Activated naive CD4-positive, alpha-beta T cell treated with Interleukin-2 at 50 U/mL for 16 hours (primary cell): Measurements from ENCODE around the gene SLC5A11.
"Not testable (repeated sequence)": the region's sequence is repeated elsewhere in the genome, so short reads cannot be mapped to it uniquely, and the experiment has no call there.

ENCODE experiments used
- DNase-seq: peaks from one replicate; pipeline ENCODE4 v3.0.0-alpha.2; 2020

Gene SLC5A11

DNA sequence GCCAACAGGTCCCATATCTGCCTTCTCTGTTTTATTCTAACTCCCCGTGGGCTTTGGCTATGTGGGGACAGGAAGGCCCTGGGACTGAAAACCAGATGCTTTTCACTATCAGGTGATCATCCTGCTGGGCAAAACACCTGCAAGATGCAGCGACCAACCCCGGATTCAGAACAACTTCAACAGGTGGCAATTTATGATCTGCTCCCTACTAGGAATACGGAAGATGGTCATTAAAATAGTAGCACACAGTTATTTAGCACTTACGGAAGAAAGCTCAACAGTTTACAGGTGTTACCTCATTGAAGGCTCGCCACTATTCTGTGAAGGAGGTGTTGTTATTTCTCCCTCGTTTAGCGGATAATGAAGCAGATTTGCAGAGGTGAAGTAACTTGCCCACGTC, 7.8 kb upstream of the SLC5A11 start:
- no peak for DNase-seq

DNA sequence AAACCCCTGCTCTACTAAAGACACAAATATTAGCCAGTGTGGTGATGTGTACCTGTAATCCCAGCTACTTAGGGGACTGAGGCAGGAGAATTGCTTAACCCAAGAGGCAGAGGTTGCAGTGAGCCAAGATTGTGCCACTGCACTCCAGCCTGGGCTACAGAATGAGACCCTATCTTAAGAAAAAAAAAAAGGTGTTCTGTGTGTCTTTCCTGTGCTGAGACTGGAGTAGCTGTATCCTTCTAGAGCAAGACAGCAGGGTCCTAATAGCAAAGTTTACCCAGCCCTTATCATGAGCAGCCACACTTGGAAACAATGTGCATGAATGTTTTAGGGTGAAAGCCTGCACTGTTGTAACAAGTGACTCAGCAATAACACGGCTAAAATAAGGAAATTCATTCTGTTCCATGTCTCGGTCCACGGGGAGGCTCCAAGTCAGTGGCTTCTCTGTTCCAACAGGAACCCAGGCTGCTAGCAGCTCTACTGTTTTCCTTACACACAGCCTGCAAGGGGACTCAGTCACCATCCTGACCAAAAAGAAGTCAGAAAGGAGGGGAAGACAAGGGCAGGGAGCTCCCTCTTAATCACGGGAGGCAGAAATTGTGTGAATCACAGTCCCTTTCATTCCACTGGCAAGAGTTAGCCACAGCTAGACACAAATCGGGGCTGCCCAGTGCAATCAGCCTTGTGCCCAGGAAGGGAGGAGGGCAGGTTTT, 7.1 kb upstream of the SLC5A11 start:
- DNase-seq = no peak

DNA sequence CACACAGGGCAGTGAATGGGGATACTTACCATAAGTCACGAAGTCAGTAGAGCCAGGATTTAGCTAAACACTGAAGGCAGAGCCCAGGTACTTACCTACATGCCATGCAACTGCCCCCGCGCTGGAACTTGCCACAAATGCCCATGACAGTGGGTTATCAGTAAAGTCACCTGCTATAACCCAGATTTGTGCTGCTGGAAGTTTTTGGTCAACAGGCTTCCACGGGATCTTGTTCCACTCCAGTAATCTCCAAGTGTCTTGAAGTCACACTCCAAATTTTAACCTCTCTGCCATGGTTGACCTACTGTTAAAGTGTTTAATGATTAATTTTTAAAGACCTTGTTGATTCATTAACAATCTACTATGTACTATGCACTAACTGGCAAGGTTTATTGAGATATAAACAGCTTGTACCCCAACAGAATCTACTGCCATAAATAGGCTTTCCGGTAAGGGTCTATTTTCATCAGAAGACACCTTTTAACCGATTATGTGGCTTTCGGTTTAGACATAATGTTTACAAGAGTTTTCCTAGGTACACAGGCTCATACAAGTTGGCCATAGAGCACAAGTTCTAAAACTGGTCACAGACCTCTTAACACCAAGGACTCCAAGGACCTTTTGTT, 6.3 kb upstream of the SLC5A11 start:
- no peak for DNase-seq

DNA sequence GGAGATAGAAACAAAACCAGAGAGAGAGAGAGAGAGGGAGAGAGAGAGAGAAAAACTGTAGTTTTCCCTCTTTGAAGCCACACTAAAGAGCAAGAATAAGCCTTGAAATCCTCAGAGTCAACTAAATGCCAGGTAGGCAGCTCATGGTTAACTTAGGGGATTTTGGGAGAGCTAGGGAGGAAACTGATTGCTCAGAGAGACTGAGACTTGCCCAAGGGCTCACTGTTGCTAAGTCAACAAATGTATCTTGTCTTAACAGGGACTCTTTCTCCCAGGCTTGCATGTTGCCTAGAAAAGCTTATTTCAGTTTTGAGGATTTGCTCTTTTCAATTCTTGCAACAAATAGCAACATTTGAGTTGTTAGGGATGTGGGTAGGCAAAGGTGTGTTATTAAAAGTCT, 4.5 kb upstream of the SLC5A11 start:
- no peak for DNase-seq

DNA sequence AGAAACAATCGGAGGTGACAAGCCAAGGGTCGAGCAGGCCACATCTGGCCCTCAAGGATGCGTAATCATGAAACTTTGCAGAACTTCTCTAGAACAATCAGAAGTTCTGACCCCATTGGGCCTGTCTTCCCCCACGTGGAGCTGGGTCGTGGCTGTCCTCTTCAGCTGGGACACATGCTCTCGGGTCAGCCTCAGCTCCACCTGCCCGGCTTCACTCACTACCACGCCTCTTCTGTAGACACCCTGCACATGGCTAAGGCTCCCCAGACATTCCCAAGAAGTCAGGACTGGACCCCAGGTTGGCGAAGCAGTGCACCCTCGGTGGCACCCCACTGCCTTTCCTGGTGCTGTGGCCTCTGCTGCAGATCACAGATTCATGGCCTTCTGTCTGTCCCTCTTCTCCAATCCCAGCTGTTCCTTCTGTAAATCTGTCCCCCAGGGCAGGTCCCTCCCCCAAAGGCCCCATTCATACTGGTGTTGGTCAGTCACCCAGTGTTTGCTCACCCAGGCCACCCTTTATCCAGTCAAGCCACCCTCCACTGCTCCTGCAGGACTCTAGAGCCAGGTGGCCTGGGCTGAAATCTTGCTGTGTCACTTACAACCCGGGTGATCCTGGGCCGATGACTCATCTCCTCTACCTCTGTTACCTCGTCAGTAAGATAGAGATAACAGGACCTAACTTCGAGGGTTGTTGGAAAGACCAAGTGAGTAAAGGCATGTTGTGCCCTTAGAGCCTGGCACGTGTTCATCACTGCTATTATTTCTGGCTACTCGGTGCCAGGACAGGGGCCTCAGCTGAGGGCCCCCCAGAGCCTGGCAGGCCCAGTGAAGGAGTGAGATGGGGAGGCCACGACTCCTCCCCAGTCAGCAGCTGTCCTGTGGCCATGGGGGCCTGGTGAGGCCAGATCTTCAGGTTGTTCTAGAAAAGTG, 1.4 kb upstream of the SLC5A11 start:
- DNase-seq = no peak

DNA sequence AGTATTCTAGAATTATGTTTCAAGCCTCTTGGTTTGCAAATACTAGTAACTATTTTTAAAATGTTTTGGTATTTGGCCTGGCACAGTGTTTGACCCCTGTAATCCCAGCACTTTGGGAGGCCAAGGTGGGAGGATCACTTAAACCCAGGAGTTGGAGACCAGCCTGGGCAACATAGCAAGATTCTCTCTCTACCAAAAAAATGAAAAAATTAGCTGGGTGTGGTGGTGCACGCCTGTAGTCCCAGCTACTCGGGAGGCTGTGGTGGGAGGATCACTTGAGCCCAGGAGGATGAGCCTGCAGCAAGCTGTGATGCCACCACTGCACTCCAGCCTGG, 765 bp upstream of the SLC5A11 start:
- not testable (repeated sequence) for DNase-seq

DNA sequence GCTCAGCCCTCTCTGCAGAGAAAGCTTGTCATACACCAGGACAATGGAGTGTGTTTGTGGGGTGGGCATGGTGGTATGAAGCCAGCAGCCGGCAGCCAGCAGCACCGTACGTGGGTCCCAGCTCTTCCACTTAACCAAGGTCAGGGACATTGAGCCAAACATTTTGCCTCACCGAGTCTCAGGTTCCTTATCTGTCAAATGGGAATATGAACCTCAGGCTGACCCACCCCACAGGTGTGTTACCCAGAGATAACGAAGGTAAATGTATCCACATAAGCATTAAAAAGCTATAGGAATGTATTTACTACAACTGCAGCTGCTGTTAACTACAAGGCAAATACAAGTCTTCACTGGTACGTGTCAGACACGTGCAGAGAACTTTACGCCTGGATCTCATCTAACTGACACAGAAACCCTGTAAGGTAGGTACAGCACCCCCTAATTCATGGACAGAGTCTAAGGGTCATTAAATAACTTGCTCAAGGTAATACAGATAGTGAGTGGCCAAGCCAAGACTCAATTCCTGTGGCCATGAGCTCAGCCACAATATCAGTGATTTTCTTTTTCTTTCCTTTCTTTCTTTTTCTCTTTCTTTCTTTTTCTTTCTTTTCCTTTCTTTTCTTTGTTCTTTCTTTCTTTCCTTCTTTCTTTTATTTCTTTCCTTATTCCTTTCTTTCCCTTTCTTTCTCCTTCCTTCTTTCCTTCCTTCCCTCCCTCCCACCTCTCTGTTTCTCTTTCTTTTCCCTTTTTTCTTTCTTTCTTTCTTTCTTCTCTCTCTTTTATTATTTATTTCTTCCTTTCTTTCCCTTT, 990 bp downstream of the SLC5A11 start:
- DNase-seq = no peak

DNA sequence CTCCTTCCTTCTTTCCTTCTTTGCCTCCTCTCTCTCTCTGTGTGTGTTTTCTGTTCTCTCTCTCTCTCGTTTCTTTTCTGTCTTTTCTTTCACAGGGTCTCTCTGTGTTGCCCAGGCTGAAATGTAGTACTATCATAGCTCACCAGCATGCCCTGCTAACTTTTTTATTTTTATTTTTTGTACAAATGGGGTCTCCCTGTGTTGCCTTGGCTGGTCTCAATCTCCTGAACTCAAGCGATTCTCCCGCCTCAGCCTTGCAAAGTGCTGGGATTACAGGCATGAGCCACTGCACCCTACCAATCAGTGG, 1.5 kb downstream of the SLC5A11 start:
- no peak for DNase-seq

DNA sequence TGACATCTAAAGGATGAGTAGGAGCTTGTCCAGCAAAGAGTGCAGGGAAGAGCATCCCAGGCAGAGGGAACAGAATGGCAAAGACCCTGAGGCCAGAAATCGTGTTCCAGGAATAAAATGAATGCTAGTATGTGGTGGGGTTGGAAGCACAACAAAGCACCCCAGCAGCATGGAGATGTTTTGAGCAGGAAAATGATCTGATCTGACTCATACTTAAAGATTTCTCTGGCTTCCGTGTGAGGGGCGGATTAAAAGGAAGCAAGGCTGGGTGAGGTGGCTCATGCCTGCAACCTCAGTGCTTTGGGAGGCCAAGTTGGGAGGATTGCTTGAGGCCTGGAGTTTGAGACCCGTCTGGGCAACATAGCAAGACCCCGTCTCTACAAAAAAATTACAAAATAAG, 2.3 kb downstream of the SLC5A11 start:
- no peak for DNase-seq

DNA sequence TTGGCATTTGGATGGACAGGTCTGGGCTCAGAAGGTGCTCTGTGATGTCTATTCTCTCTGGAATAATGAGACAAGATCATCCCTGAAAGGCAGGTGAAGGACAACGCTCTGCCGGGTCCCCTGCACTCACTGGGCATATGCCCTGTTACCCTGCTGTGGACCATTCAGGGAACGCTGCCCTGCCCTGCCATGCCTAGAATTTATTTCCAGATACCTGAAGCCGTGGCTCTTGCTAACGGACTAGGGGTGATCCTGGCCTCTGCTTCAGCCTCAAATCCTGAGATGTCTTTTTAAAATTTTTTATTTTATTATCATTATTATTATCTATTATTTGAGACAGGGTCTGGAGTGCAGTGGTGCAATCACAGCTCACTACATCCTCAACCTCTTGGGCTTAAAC, 3.9 kb downstream of the SLC5A11 start:
- no peak for DNase-seq

DNA sequence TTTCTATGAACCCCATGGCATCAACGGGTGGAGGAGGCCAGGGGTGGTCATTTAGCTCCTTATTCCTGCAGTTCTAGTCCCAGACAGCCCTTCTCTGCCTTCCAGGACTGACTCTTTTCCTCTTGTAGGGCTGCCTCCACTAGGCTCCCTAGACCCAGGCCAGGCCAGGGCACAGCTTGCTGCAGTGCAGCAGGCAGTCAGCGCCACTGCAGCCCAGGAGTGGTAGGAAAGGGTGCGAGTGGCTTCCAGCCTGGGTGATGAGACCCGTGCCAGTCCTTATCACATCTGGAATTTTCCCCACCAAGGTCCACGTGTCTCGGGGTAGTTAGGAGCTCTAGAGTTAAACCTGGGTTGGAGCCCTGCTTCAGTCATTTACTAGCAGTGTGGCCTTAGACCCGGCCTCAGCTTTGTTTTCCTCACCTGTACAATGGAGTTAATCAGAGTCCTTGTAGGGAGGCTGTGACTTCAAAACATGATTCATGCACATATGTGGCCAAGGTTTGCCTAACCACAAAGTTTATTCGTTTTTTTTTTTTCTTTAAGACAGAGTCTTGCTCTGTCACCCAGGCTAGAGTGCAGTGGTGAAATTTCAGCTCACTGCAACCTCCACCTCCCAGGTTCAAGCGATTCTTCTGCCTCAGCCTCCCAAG, 4.7 kb downstream of the SLC5A11 start:
- DNase-seq = no peak

DNA sequence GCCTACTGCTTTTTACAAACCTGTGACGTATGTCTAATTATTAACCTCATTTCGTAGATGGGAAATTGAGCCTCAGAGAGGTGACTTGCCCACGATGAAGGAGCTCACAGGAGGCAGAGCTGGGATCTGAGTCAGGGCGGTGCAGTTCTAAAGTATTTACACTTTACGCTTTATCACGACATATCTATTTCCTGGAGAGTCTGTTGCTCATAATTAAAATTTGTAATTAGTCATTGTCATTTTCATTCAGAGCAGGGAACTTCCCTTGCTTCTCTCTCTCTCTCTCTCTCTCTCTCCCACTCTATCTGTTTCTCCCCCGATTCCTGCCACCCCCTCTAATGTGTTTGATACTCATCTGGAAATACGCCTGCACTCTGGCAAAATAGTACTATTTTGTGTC, 5.9 kb downstream of the SLC5A11 start:
- DNase-seq = peak; percentile 23

DNA sequence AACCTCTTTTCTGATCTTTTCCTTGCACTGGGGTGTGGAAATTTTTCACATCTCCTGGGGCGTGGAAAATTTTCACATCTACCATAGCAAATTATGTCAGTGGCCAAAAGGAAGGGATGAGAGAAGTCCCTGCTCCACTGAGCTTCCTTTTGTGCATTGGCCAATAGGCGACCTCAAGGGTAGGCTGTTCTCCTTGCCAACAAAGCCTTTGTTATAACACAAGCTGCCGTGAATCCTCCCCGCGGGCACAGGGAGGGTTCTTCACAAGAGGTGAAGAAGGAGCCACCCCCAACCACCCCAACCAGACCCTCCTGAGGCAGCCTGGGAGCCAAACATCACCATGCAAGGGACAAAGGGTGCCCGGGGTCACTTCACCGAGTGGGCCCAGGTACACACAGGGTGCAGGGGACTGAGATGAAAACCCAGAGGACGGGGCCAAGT, 6.5 kb downstream of the SLC5A11 start:
- DNase-seq = no peak

DNA sequence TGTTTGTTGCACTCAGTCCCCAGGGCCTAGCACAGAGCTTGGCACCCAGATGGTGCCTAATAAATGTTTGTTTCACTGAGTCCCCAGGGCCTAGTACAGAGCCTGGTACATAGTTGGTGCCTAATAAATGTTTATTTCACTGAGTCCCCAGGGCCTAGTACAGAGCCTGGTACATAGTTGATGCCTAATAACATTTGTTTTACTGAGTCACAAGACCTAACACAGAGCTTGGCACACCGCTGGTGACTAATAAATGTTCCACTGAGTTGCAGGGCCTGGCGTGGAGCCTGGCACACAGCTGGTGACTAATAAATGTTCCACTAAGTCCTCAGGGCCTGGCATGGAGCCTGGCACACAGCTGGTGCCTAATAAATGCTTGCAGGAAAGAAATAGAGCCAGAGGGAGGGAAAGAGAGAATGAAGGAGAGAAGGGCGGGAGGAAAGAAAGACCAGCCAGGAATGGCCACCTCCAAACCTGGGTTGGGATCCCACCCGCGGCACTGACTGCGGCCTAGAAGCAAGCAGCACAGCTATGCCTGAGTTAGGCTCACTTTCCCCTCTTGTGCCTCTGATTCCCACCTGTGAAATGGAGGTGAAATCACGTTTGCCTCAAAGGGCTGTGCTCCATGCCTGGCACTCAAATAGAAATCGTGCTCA, 7.5 kb downstream of the SLC5A11 start:
- DNase-seq = no peak

DNA sequence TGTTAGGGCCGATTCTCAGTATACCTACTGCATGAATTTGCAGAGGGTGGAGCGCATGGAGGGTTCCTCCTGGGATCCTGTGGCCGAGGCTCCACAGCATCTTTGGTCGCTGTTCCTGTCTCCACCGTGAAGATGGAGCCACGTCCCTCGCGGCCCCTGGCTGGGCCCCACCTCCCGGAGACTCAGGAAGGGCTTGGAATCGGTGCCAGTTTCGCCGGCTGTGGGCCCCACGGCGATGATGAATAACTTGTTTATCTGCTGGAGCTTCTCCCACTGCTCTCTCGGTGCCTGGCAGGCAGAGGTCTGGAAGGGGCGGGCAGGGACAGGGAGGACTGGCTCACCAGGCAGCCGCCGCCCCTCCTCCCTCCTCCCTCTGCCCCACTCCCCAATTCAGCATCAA, 8.1 kb downstream of the SLC5A11 start:
- DNase-seq = no peak

DNA sequence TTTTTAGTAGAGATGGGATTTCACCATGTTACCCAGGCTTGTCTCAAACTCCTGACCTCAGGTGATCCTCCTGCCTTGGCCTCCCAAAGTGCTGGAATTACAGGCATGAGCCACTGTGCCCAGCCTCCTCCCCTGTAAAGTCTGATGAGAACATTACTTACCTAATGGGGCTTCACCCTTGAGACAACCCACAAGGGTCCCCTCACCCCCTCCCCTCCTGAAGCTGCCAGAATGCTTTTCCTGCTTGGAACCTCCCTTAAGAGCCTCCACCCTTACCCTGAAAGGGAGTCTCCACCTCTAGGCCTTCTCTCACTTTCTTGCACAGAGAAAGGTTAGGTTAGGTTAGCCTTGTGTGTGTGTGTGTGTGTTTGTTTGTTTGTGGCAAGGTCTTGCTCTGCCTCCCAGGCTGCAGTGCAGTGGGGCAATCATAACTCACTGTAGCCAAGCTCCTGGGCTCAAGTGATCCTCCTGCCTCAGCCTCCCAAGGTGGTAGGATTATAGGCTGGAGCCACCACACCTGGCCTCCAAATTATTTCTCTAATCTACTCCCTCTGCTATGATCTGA, 8.9 kb downstream of the SLC5A11 start:
- DNase-seq = no peak

DNA sequence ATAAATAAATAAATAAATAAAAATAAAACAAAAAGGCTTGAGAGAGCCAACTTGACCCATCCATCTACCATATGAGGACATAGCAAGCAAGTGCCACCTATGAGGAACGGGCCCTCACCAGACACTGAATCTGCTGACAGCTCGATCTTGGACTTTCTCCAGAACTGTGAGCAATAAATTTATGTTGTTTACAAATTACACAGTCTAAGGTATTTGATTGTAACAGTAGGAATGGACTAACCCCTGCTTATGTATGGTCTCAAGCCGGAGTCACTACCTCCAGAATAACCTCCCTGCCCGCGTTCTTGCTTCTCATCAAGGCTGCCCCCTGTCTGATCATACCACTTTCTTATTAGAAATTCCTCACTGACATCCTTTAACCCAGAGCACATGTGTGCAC, 9.9 kb downstream of the SLC5A11 start:
- DNase-seq = no peak

DNA sequence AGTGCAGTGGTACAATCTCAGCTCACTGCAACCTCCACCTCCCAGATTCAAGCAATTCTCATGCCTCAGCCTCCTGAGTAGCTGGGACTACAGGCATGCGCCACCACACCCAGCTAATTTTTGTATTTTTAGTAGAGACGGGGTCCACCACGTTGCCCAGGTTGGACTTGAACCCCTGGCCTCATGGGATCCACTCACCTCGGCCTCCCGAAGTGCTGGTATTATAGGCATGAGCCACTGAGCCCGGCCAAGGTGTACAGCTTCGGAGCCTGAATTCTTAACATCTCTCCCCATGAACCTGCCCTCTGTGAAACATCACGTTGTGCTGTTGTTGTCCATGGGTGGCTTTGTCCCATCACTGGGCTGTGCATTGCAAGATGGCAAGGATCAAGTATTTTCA, 11.1 kb downstream of the SLC5A11 start:
- DNase-seq = not testable (repeated sequence)

DNA sequence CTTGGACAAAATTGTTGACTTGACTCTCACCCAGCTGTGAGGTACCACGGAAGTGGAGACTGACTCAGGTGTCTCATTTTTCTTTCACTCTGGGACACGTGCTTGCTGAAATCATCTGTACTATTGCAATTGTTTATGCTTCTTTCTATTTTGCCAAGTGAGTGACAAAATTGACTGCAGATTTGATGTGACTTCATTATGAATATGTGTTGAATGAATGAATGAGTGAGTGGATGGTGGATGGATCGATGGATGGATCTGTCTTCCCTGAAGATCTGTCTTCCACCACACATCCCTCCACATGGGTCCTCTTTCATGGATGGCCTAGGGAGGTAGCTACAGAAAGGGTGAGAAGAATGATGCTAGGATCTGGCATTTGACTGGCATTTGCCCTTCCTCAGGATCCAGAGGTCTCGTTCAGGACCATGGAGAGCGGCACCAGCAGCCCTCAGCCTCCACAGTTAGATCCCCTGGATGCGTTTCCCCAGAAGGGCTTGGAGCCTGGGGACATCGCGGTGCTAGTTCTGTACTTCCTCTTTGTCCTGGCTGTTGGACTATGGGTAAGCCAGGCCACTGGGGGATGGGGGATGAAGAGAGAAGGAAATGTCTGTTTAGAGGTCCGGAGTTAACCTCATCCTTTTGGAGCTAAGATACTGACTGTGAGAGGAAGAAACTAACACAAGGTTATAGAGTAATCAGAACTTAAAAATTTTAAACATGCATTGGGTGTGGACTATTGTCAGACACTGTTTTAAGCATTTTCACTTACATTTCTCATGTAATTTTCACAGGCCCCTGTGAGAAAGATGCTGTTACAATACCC, 12.7 kb downstream of the SLC5A11 start:
- DNase-seq = peak; percentile 32

DNA sequence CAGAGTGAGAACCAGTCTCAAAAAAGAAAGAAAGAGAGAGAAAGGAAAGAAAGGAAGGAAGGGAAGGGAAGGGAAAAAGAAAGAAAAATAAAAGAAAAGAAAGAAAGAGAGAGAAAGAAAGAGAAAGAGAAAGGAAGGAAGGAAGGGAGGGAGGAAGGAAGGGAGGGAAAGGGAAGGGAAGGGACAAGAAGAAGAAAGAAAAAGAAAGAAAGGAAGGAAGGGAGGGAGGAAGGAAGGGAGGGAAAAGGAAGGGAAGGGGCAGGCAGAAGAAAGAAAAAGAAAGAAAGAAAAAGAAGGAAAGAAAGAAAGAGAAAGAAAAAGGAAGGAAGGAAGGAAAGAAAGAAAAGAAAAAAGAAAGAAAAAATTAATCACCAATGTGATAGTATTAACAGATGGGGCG, 15.7 kb downstream of the SLC5A11 start:
- no peak for DNase-seq
